ENCODE measurements around the gene SERPIND1. TPM values are rescaled to one million over a fixed set of nuclear protein-coding genes. Genes with fewer than 3 reads are reported as not detected.

The SERPIND1 gene
- total and polyA plus RNA-seq, 2 experiments from 2014 or later: not detected

DNA sequence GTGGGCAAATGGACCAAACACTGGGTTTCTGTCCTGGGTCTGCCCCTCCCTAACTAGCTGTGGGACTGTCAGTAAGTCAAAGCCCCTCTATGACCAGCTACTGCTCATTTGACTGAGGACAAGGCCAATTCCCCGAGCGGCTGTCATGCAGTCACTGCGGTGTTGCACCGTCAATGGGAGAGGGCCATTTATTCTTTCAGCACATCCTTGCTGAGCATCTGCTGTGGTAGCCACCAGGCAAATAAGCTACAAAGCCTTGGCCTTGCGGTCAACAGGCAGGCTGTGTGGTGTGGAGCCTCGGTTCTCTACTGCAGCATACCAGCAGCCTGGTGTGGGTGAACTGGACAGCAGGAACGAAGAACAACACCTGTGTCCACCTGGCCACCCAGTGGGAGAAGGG lies 25.8 kb upstream of the SERPIND1 start (continued):
- no peak for TF ChIP-seq ETS1 (IDR thresholded peaks at IDR 0.05)

DNA sequence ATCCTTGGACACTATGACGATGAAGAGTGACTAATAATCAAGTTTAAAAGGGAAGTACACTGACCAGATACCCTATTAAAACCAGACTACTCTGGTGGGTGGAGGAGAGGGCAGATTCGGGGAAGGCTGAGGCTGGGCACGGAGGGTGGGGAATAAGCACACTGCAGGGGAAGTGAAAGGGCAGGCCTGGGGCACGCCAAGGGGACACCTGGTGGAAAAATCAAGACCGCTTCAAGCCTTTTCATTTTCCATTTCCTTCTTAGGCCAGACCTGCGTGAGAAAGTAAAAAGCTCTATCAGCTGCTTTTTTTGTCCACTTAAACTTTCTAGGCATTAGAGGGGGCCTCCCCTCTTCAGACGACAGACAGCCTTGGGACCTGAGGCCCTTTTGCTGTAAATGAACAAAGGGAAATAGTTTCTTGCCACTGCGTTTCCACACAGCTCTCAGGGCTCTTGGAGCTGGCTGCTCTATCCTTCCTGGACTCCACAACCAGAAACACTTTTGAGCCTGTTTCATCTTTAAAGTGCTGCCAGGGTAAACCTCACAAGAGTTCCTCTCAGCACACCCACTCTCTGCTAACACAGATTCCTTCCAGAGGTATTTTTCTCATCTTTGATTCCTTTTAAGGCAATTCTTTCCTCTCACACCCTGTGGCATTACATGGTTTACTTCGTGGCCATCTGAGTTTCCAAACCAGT lies 25.0 kb upstream of the SERPIND1 start:
- Histone ChIP-seq H4K20me1 (replicated peaks; ENCODE audit: insufficient read depth) (no peaks in the 10 kb centered on the region), H3K27ac (ENCODE audit: low read depth) (no peak overlapping the region), H3K4me1 (ENCODE audit: insufficient read depth) (no peaks in the 10 kb centered on the region), H3F3A (replicated peaks; ENCODE audit: low read depth) (no peaks in the 10 kb centered on the region), H2AFZ (no peak overlapping the region), H3K4me3 (no peak overlapping the region), H3K9me2 (ENCODE audit: insufficient read depth) (no peaks in the 10 kb centered on the region), H3K36me3 (ENCODE audit: insufficient read depth) (no peaks in the 10 kb centered on the region), H3K4me2 (no peak overlapping the region), H3K79me2 (replicated peaks; ENCODE audit: insufficient read depth) (no peaks in the 10 kb centered on the region), H3K27me3 (ENCODE audit: insufficient read depth) (no peaks in the 10 kb centered on the region)
- no peaks in the 10 kb centered on the region for H3K4me1 Mint-ChIP-seq
- H3K9me3 Mint-ChIP-seq: no peaks in the 10 kb centered on the region
- ATAC-seq (no peak), DNase-seq (ENCODE audit: low spot score) (no peak)
- no peak overlapping the region for H3K27ac Mint-ChIP-seq
- H3K36me3 Mint-ChIP-seq (ENCODE audit: low read depth): peaks cover 2% of the 10 kb centered on the region; the same call in 1 of the 3 replicates
- H3K27me3 Mint-ChIP-seq (ENCODE audit: insufficient read depth, low read depth, poor library complexity): peaks cover 10% of the 10 kb centered on the region
- no peak overlapping the region for H3K4me3 Mint-ChIP-seq
- TF ChIP-seq, protein P1, sequence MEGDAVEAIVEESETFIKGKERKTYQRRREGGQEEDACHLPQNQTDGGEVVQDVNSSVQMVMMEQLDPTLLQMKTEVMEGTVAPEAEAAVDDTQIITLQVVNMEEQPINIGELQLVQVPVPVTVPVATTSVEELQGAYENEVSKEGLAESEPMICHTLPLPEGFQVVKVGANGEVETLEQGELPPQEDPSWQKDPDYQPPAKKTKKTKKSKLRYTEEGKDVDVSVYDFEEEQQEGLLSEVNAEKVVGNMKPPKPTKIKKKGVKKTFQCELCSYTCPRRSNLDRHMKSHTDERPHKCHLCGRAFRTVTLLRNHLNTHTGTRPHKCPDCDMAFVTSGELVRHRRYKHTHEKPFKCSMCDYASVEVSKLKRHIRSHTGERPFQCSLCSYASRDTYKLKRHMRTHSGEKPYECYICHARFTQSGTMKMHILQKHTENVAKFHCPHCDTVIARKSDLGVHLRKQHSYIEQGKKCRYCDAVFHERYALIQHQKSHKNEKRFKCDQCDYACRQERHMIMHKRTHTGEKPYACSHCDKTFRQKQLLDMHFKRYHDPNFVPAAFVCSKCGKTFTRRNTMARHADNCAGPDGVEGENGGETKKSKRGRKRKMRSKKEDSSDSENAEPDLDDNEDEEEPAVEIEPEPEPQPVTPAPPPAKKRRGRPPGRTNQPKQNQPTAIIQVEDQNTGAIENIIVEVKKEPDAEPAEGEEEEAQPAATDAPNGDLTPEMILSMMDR (conservative IDR thresholded peaks at IDR 0.05; ENCODE audit: low read depth in 2 of 2): no peak
- TF ChIP-seq EZH2 (IDR thresholded peaks at IDR 0.05; ENCODE audit: low read depth, unreplicated experiment) (no peak), ETS1 (IDR thresholded peaks at IDR 0.05) (no peak), STAT1 (IDR thresholded peaks at IDR 0.05; ENCODE audit: unreplicated experiment) (no peak), JUNB (IDR thresholded peaks at IDR 0.05; ENCODE audit: unreplicated experiment) (no peak), POLR2AphosphoS5 (IDR thresholded peaks at IDR 0.05; ENCODE audit: low read depth) (no peak), ZNF331 (CRISPR knock-in tag; IDR thresholded peaks at IDR 0.05; ENCODE audit: low read depth) (no peak), NANOG (IDR thresholded peaks at IDR 0.05; ENCODE audit: borderline replicate concordance) (no peak)
- TF ChIP-seq, protein P2, sequence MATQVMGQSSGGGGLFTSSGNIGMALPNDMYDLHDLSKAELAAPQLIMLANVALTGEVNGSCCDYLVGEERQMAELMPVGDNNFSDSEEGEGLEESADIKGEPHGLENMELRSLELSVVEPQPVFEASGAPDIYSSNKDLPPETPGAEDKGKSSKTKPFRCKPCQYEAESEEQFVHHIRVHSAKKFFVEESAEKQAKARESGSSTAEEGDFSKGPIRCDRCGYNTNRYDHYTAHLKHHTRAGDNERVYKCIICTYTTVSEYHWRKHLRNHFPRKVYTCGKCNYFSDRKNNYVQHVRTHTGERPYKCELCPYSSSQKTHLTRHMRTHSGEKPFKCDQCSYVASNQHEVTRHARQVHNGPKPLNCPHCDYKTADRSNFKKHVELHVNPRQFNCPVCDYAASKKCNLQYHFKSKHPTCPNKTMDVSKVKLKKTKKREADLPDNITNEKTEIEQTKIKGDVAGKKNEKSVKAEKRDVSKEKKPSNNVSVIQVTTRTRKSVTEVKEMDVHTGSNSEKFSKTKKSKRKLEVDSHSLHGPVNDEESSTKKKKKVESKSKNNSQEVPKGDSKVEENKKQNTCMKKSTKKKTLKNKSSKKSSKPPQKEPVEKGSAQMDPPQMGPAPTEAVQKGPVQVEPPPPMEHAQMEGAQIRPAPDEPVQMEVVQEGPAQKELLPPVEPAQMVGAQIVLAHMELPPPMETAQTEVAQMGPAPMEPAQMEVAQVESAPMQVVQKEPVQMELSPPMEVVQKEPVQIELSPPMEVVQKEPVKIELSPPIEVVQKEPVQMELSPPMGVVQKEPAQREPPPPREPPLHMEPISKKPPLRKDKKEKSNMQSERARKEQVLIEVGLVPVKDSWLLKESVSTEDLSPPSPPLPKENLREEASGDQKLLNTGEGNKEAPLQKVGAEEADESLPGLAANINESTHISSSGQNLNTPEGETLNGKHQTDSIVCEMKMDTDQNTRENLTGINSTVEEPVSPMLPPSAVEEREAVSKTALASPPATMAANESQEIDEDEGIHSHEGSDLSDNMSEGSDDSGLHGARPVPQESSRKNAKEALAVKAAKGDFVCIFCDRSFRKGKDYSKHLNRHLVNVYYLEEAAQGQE (IDR thresholded peaks at IDR 0.05; ENCODE audit: unreplicated experiment): no peak
- TF ChIP-seq, protein P3, sequence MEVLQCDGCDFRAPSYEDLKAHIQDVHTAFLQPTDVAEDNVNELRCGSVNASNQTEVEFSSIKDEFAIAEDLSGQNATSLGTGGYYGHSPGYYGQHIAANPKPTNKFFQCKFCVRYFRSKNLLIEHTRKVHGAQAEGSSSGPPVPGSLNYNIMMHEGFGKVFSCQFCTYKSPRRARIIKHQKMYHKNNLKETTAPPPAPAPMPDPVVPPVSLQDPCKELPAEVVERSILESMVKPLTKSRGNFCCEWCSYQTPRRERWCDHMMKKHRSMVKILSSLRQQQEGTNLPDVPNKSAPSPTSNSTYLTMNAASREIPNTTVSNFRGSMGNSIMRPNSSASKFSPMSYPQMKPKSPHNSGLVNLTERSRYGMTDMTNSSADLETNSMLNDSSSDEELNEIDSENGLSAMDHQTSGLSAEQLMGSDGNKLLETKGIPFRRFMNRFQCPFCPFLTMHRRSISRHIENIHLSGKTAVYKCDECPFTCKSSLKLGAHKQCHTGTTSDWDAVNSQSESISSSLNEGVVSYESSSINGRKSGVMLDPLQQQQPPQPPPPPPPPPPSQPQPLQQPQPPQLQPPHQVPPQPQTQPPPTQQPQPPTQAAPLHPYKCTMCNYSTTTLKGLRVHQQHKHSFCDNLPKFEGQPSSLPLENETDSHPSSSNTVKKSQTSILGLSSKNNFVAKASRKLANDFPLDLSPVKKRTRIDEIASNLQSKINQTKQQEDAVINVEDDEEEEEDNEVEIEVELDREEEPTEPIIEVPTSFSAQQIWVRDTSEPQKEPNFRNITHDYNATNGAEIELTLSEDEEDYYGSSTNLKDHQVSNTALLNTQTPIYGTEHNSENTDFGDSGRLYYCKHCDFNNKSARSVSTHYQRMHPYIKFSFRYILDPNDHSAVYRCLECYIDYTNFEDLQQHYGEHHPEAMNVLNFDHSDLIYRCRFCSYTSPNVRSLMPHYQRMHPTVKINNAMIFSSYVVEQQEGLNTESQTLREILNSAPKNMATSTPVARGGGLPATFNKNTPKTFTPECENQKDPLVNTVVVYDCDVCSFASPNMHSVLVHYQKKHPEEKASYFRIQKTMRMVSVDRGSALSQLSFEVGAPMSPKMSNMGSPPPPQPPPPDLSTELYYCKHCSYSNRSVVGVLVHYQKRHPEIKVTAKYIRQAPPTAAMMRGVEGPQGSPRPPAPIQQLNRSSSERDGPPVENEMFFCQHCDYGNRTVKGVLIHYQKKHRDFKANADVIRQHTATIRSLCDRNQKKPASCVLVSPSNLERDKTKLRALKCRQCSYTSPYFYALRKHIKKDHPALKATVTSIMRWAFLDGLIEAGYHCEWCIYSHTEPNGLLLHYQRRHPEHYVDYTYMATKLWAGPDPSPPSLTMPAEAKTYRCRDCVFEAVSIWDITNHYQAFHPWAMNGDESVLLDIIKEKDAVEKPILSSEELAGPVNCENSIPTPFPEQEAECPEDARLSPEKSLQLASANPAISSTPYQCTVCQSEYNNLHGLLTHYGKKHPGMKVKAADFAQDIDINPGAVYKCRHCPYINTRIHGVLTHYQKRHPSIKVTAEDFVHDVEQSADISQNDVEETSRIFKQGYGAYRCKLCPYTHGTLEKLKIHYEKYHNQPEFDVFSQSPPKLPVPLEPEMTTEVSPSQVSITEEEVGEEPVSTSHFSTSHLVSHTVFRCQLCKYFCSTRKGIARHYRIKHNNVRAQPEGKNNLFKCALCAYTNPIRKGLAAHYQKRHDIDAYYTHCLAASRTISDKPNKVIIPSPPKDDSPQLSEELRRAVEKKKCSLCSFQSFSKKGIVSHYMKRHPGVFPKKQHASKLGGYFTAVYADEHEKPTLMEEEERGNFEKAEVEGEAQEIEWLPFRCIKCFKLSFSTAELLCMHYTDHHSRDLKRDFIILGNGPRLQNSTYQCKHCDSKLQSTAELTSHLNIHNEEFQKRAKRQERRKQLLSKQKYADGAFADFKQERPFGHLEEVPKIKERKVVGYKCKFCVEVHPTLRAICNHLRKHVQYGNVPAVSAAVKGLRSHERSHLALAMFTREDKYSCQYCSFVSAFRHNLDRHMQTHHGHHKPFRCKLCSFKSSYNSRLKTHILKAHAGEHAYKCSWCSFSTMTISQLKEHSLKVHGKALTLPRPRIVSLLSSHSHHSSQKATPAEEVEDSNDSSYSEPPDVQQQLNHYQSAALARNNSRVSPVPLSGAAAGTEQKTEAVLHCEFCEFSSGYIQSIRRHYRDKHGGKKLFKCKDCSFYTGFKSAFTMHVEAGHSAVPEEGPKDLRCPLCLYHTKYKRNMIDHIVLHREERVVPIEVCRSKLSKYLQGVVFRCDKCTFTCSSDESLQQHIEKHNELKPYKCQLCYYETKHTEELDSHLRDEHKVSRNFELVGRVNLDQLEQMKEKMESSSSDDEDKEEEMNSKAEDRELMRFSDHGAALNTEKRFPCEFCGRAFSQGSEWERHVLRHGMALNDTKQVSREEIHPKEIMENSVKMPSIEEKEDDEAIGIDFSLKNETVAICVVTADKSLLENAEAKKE (CRISPR knock-in tag; IDR thresholded peaks at IDR 0.05): no peak

Measured in GM23338 (cell line).